Measurements from ENCODE around the gene FAM98B. TPM values are rescaled to one million over a fixed set of nuclear protein-coding genes. Genes with fewer than 3 reads are reported as not detected.

Gene FAM98B
- total and polyA plus RNA-seq, 9 of the 15 experiments (the other 6 are each of a cell fraction or from before 2014, with no cell fraction given): 3.1 to 42.0 (median 9.4) TPM

- peaks cover 4% of the 10 kb centered on the region; the same call in 2 of the 3 replicates for H3K36me3 ChIP-seq (ENCODE audit: control insufficient read depth, insufficient read depth, low read length)
- CTCF ChIA-PET (ENCODE audit: low intra/inter-chr PET ratio): no interaction called here
- no peaks in the 10 kb centered on the region for H3K9me1 ChIP-seq (ENCODE audit: control insufficient read depth, insufficient read depth, low read length)
- peak overlapping the region; percentile 90 for H3K27ac ChIP-seq (ENCODE audit: extremely low read depth, low read depth, low read length)
- peak overlapping the region; percentile 86 for H3K4me3 ChIP-seq
- H3K9ac ChIP-seq (ENCODE audit: insufficient read depth in 1 of 2, low read depth in 2 of 2, low read length in 2 of 2): peak overlapping the region; percentile 93
- peaks cover 7% of the 10 kb centered on the region; the same call in 1 of the 2 replicates for H4K20me1 ChIP-seq (replicated peaks; ENCODE audit: control insufficient read depth, insufficient read depth, low read length)
- H3K27me3 ChIP-seq (ENCODE audit: control insufficient read depth in 2 of 2, insufficient read depth in 2 of 2, low read length in 2 of 2): no peaks in the 10 kb centered on the region
- no peaks in the 10 kb centered on the region for H3K9me3 ChIP-seq (replicated peaks; ENCODE audit: control insufficient read depth, insufficient read depth, low read depth, low read length)
- ATAC-seq (peak; percentile 15), DNase-seq (ENCODE audit: extremely low read depth in 1 of 4, low spot score in 3 of 4) (peak in 1 of 4 experiments; percentile 11), FAIRE-seq (no peak)
- POLR2A ChIA-PET: interaction anchor here (0.7 to 2.2 kb wide), 9 partner anchors 9 to 232 kb away, joined by 3 to 20 read pairs (median 3); no protein-coding TSS in a partner anchor
- no peak for TF ChIP-seq KDM5B (IDR thresholded peaks at IDR 0.05; ENCODE audit: insufficient replicate concordance, low read depth, low read length)
- no peak for TF ChIP-seq CBFB (CRISPR knock-in tag; IDR thresholded peaks at IDR 0.05)
- no peak for TF ChIP-seq ZBED1 (IDR thresholded peaks at IDR 0.05)
- TF ChIP-seq POLR2B (IDR thresholded peaks at IDR 0.05; ENCODE audit: low read depth, partially characterized antibody): no peak
- TF ChIP-seq PML (IDR thresholded peaks at IDR 0.05; ENCODE audit: low read length): no peak
- no peak for TF ChIP-seq PHF20 (IDR thresholded peaks at IDR 0.05; ENCODE audit: partially characterized antibody)
- TF ChIP-seq SRF (CRISPR knock-in tag; IDR thresholded peaks at IDR 0.05): no peak
- TF ChIP-seq ZNF518B (CRISPR knock-in tag; IDR thresholded peaks at IDR 0.05): no peak
- no peak for TF ChIP-seq TOE1 (IDR thresholded peaks at IDR 0.05; ENCODE audit: borderline replicate concordance)
- TF ChIP-seq TOE1 (CRISPR knock-in tag; IDR thresholded peaks at IDR 0.05; ENCODE audit: borderline replicate concordance, low read depth): no peak
- no peak for TF ChIP-seq ESRRA (IDR thresholded peaks at IDR 0.05; ENCODE audit: borderline replicate concordance, low read depth)
- TF ChIP-seq E2F3 (CRISPR knock-in tag; IDR thresholded peaks at IDR 0.05): no peak
- TF ChIP-seq ZNF282 (CRISPR knock-in tag; IDR thresholded peaks at IDR 0.05): no peak
- TF ChIP-seq ZNF347 (CRISPR knock-in tag; IDR thresholded peaks at IDR 0.05; ENCODE audit: low read depth): no peak
- TF ChIP-seq CLOCK (CRISPR knock-in tag; IDR thresholded peaks at IDR 0.05; ENCODE audit: borderline replicate concordance): no peak
- no peak for TF ChIP-seq IFI16 (CRISPR knock-in tag; IDR thresholded peaks at IDR 0.05)
- H3K4me2 ChIP-seq (ENCODE audit: insufficient read depth, low read length): peak overlapping the region; percentile 95
- in situ Hi-C loops (cut with MboI): no loop called here
- BruUV-seq (replicated peaks): no TSS peak
- under 1% methylated on average over 12 of the region's 12 CpGs for WGBS (ENCODE audit: insufficient coverage, low coverage, missing lambda C conversion rate)
- H2AFZ ChIP-seq (ENCODE audit: low read depth, low read length): peak overlapping the region; percentile 98
- H3K79me2 ChIP-seq (ENCODE audit: control insufficient read depth, insufficient read depth, low read length): peaks cover 58% of the 10 kb centered on the region
- intact Hi-C loops (cut with micrococcal nuclease): no loop called here
- peaks cover 0 to 3% of the 10 kb centered on the region in 2 experiments; a peak in 1 of 5 replicates for H3K4me1 ChIP-seq (replicated peaks in 1 of 2; ENCODE audit: control insufficient read depth in 2 of 2, insufficient read depth in 2 of 2, low read length in 2 of 2)
Measured at GRCh38 chr15:38454696-38455090, 766 bp downstream of the FAM98B start.
